A673 (cell line): ENCODE measurements around the gene POLE. TPM values are rescaled to one million over a fixed set of nuclear protein-coding genes. Genes with fewer than 3 reads are reported as not detected.

ENCODE experiments used
- BruUV-seq: library from RNA; stranded (reverse); fragments of 400-500 nt; replicated peaks from 2 replicates; lab custom pipeline; 2021; lab: Mats Ljungman, UMichigan
- CTCF ChIA-PET: fragments of 300-600 bp; sonication (Branson Sonifier 250); formaldehyde crosslinking; loops from one replicate; lab custom pipeline; 2022; ENCODE audit warnings: antibody characterized with exemption; lab: Charles Lee
- POLR2A ChIA-PET: fragments of 300-600 bp; sonication (Branson Sonifier 250); formaldehyde crosslinking; loops from one replicate; lab custom pipeline; 2022; ENCODE audit warnings: antibody characterized with exemption; ENCODE audit not compliant: low non-redundant PET; lab: Charles Lee
- DNase-seq: peaks from one replicate; pipeline ENCODE4 v3.0.0-alpha.2; 2015; ENCODE audit warnings: low spot score
- H3K27ac ChIP-seq: fragments of 200-600 bp; sonication (generic); 2 replicates; pipeline ENCODE4 v1.5.1; 2016; ENCODE audit warnings: mixed run types, low read depth, mild to moderate bottlenecking, mixed read lengths, antibody characterized with exemption, low read length; ENCODE audit not compliant: poor library complexity, severe bottlenecking
- H3K27me3 ChIP-seq: fragments of 200-600 bp; sonication (generic); replicated peaks from 2 replicates; pipeline ENCODE4 v1.6.1; 2017; ENCODE audit warnings: mixed run types, low read depth, mild to moderate bottlenecking, mixed read lengths, antibody characterized with exemption, low read length; ENCODE audit not compliant: insufficient read depth, poor library complexity
- H3K36me3 ChIP-seq: fragments of 200-600 bp; sonication (generic); 2 replicates; pipeline ENCODE4 v1.6.1; 2016; ENCODE audit warnings: mixed run types, mild to moderate bottlenecking, mixed read lengths, antibody characterized with exemption, low read length; ENCODE audit not compliant: insufficient read depth, poor library complexity, severe bottlenecking
- H3K4me1 ChIP-seq: fragments of 200-600 bp; sonication (generic); 2 replicates; pipeline ENCODE4 v1.6.1; 2017; ENCODE audit warnings: mixed run types, mild to moderate bottlenecking, mixed read lengths, antibody characterized with exemption, low read length; ENCODE audit not compliant: insufficient read depth, poor library complexity, severe bottlenecking
- H3K4me3 ChIP-seq: fragments of 200-600 bp; sonication (generic); 2 replicates; pipeline ENCODE4 v1.5.1; 2016; ENCODE audit warnings: low read depth, mixed run types, mild to moderate bottlenecking, mixed read lengths, low read length; ENCODE audit not compliant: poor library complexity, severe bottlenecking
- H3K9me3 ChIP-seq: fragments of 200-600 bp; sonication (generic); 2 replicates; pipeline ENCODE4 v1.6.1; 2016; ENCODE audit warnings: mixed run types, low read depth, mild to moderate bottlenecking, mixed read lengths, antibody characterized with exemption, low read length; ENCODE audit not compliant: poor library complexity, severe bottlenecking
- EZH2 ChIP-seq: fragments of 200-600 bp; sonication (generic); IDR thresholded peaks from 2 replicates; pipeline ENCODE4 v1.6.1; 2017; ENCODE audit warnings: borderline replicate concordance, low read depth, mild to moderate bottlenecking, mixed read lengths, antibody characterized with exemption, low read length; ENCODE audit not compliant: poor library complexity, severe bottlenecking
- intact Hi-C: fragments of 100-400 bp; cut with micrococcal nuclease; formaldehyde crosslinking; loops from one replicate; pipeline ENCODE4 v1.10.0; 2022; ENCODE audit not compliant: unreplicated experiment
- total RNA-seq: library from RNA; stranded (reverse); gene quantifications from 2 replicates; pipeline ENCODE4 v1.2.3, GENCODE V29; 2021
- TF ChIP-seq, protein P1 (sequence below): fragments of 300-800, 200-600 bp; sonication (generic); conservative IDR thresholded peaks from 2 replicates; pipeline ENCODE4 v1.5.1; 2017; ENCODE audit warnings: low read depth, mild to moderate bottlenecking, antibody characterized with exemption, low read length, moderate library complexity, mixed read lengths

Gene POLE
- total RNA-seq, 1 experiment from 2014 or later = 239 TPM

DNA sequence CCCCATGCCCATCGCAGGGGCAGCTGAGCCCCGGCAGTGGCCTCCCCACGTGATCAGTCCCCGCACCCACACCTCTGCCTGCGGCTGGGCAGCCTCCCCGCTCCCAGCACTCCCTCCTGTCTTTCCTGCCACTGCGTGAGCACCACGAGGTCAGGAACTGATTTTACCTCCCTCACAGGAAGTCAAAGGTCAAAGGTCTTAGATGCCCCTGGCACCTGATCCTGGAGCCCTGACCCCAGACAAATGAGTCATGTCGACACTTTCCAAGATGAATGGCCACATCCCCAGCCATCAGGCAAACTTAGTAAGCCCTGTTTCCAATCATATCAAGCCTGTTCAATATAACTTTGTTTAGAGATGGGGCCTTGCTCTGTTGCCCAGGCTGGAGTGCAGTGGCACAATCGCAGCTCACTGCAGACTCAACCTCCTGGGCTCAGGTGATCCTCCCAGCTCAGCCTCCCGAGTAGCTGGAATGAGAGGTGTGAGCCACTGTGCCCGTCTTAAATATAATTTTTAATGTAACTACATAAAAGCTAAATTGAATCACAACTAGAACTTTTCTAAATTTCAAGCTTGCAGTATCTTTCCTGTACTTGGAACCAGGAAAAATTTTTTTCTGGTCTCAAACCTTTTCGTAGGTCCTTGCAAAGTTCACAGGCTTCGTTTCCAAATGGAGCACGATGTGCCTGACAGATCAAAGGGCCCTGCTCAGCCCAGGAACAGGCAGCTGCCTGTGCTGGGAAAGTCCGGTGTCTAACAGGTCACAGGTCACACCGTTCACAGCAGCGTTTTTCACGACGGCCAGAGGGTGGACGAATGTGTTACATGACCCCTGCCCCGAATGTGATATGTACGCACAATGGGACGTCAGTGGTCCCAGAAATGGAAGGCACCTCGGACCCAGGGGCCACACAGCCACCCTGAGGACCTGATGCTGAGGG is 78.6 kb downstream of the POLE start:
- Histone ChIP-seq H3K27me3 (peaks cover 16% of the 10 kb centered on the region), H3K36me3 (no peaks in the 10 kb centered on the region), H3K4me3 (no peak overlapping the region), H3K9me3 (no peaks in the 10 kb centered on the region), H3K27ac (no peak overlapping the region), H3K4me1 (peaks cover 7% of the 10 kb centered on the region)
- intact Hi-C loops = no loop called here
- DNase-seq = no peak
- POLR2A ChIA-PET = no interaction called here
- no peak for TF ChIP-seq EZH2
- TF ChIP-seq, protein P1, sequence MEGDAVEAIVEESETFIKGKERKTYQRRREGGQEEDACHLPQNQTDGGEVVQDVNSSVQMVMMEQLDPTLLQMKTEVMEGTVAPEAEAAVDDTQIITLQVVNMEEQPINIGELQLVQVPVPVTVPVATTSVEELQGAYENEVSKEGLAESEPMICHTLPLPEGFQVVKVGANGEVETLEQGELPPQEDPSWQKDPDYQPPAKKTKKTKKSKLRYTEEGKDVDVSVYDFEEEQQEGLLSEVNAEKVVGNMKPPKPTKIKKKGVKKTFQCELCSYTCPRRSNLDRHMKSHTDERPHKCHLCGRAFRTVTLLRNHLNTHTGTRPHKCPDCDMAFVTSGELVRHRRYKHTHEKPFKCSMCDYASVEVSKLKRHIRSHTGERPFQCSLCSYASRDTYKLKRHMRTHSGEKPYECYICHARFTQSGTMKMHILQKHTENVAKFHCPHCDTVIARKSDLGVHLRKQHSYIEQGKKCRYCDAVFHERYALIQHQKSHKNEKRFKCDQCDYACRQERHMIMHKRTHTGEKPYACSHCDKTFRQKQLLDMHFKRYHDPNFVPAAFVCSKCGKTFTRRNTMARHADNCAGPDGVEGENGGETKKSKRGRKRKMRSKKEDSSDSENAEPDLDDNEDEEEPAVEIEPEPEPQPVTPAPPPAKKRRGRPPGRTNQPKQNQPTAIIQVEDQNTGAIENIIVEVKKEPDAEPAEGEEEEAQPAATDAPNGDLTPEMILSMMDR = no peak
- BruUV-seq = no TSS peak
- CTCF ChIA-PET = no interaction called here

DNA sequence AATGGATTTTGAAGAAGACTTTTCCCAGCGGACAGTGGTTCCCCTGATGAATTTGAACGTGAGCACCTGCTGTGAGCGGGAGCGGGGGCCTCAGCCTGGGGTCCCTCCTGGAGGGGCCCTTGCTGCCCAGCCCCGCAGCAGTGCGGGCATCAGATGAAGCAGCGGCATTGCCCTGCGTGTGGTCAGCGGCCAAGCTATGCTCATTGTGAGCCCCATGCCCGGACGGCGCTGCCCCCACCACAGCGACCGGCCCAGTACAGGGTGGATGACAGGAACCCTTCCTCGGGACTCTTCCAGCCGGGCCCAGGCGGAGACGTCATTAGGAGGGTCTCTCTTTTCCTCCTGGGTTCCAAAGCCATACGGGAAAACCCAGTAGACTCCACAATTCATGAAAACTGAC is 80.2 kb downstream of the POLE start:
- CTCF ChIA-PET = no interaction called here
- POLR2A ChIA-PET = no interaction called here
- H3K4me1 ChIP-seq = peaks cover 7% of the 10 kb centered on the region
- intact Hi-C loops = no loop called here
- DNase-seq = no peak
- H3K9me3 ChIP-seq = no peaks in the 10 kb centered on the region
- no peak overlapping the region for H3K4me3 ChIP-seq
- H3K27ac ChIP-seq = no peak overlapping the region
- no TSS peak for BruUV-seq
- H3K27me3 ChIP-seq = peaks cover 20% of the 10 kb centered on the region
- TF ChIP-seq, protein P1 = no peak
- TF ChIP-seq EZH2 = no peak
- no peaks in the 10 kb centered on the region for H3K36me3 ChIP-seq

DNA sequence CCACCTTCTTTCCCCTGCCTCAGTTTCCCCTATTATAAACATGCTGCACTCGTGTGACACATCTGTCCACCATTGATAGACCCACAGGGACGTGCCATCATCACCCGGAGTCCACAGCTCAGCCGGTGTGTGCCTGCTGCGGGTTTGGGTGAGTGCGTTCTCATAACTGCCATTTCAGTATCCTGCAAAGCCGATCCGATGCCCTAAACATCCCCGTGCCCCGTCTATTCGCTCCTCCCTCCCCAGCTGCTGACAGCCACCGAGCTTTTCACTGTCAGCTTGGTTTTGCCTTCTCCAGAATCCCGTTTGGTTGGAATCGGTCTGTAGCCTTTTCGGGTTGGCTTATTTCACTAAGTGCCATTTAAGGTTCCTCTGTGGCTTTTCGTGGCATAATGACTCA is 80.7 kb downstream of the POLE start:
- CTCF ChIA-PET = interaction anchor here (0.6 kb wide), 1 partner anchor 12 kb away, joined by 4 read pairs; the partner anchor contains the start of gene P2RX2
- peak; percentile 49 for DNase-seq
- no TSS peak for BruUV-seq

More for the DNA sequence above, 80.7 kb downstream of the POLE start:
- Histone ChIP-seq H3K27me3 (peaks cover 20% of the 10 kb centered on the region), H3K27ac (no peak overlapping the region), H3K36me3 (no peaks in the 10 kb centered on the region), H3K4me1 (peaks cover 7% of the 10 kb centered on the region), H3K9me3 (no peaks in the 10 kb centered on the region), H3K4me3 (no peak overlapping the region)
- intact Hi-C loops = no loop called here
- POLR2A ChIA-PET = interaction anchor here (0.6 kb wide), 1 partner anchor 8 kb away, joined by 3 read pairs; no protein-coding TSS in a partner anchor
- no peak for TF ChIP-seq EZH2
- TF ChIP-seq, protein P1 = no peak
